ENCODE measurements around the gene NR3C2.

- TF ChIP-seq CTCF (IDR thresholded peaks at IDR 0.05; ENCODE audit: low read length) = no peak
- TF ChIP-seq EZH2 (optimal IDR thresholded peaks at IDR 0.05; ENCODE audit: low read depth, low read length) = no peak
- TF ChIP-seq EZH2phosphoT487 (IDR thresholded peaks at IDR 0.05; ENCODE audit: low read length) = no peak
These were observed 5.9 kb upstream of the NR3C2 start for GRCh38 chr4:148448141-148448540.
